ENCODE measurements around the gene NTF4. TPM values are rescaled to one million over a fixed set of nuclear protein-coding genes. Genes with fewer than 3 reads are reported as not detected.

Gene NTF4
- total RNA-seq, 1 experiment from 2014 or later, result 0.18 TPM

GRCh38 chr19:49070416-49070815 lies 5.8 kb upstream of the NTF4 start:
- no peak overlapping the region for H3K4me2 ChIP-seq (ENCODE audit: low read length)
- no peak overlapping the region for H3K4me3 ChIP-seq (ENCODE audit: low read length)
- no peaks in the 10 kb centered on the region for H4K20me1 ChIP-seq (ENCODE audit: low read length)
- H3K9me2 ChIP-seq (replicated peaks; ENCODE audit: low read length), result no peaks in the 10 kb centered on the region
- CTCF ChIA-PET, result interaction anchor here (0.6 kb wide), 1 partner anchor 77 kb away, joined by 4 read pairs; the partner anchor contains the start of gene RUVBL2
- H3K36me3 ChIP-seq (ENCODE audit: low read depth, low read length), result no peaks in the 10 kb centered on the region
- no peak for DNase-seq
- no TSS peak for BruUV-seq (replicated peaks)
- POLR2A ChIA-PET (ENCODE audit: unreplicated experiment), result no interaction called here
- no peaks in the 10 kb centered on the region for H3K79me2 ChIP-seq (ENCODE audit: low read length)
- no peak overlapping the region for H2AFZ ChIP-seq (ENCODE audit: low read length)
- no peak overlapping the region for H3K9ac ChIP-seq (ENCODE audit: low read length)
- TF ChIP-seq CTCF (conservative IDR thresholded peaks at IDR 0.05; ENCODE audit: low read depth, low read length), result no peak
- 0 out of 2 replicates have a peak, but pooled peaks cover 7% of the 10 kb centered on the region for H3K27me3 ChIP-seq (ENCODE audit: low read length)
- no peaks in the 10 kb centered on the region for H3F3A ChIP-seq (ENCODE audit: low read length, unreplicated experiment)
- intact Hi-C loops (cut with micrococcal nuclease), result loop anchor here (10.0 kb wide), 1 partner anchor 76 kb away; the partner anchor contains the start of genes GYS1 and RUVBL2
- no peak for ATAC-seq
- H3K9me3 ChIP-seq (ENCODE audit: low read length), result no peaks in the 10 kb centered on the region
- no peak overlapping the region for H3K27ac ChIP-seq (ENCODE audit: low read length)
- H3K4me1 ChIP-seq (ENCODE audit: insufficient read depth, low read length), result no peaks in the 10 kb centered on the region

DNA sequence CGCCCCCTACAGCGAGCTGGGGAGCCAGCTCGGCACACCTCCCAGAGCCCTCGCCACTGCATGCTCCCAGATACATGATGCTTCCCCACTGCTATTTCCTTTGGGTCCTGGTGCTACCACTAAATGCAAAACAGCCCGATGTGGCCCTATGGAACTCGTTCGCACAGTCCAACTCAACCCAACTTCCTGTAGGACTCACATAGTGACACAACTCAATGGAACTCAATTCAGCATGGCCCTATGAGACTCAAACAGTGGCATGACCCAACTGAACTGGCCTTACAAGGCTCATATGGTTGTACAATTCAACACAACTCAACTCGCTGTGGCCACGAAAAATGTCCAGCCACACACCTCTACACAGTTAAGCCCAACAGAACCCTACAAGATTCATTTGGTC lies 4.4 kb upstream of the NTF4 start:
- TF ChIP-seq CTCF (conservative IDR thresholded peaks at IDR 0.05; ENCODE audit: low read depth, low read length) (no peak), EZH2phosphoT487 (IDR thresholded peaks at IDR 0.05; ENCODE audit: borderline replicate concordance, low read length) (no peak), EZH2 (IDR thresholded peaks at IDR 0.05; ENCODE audit: low read length, unreplicated experiment) (no peak)
- no peaks in the 10 kb centered on the region for H3F3A ChIP-seq (ENCODE audit: low read length, unreplicated experiment)
- ChIA-PET POLR2A (ENCODE audit: unreplicated experiment) (no interaction called here), CTCF (no interaction called here)
- H2AFZ ChIP-seq (ENCODE audit: low read length), result no peak overlapping the region
- 0 out of 2 replicates have a peak, but pooled peaks cover 7% of the 10 kb centered on the region for H3K27me3 ChIP-seq (ENCODE audit: low read length)
- H3K4me2 ChIP-seq (ENCODE audit: low read length), result no peak overlapping the region
- DNase-seq, result no peak
- intact Hi-C loops (cut with micrococcal nuclease), result no loop called here
- ATAC-seq, result no peak
- H3K36me3 ChIP-seq (ENCODE audit: low read depth, low read length), result no peaks in the 10 kb centered on the region
- H3K9ac ChIP-seq (ENCODE audit: low read length), result no peak overlapping the region
- H3K9me2 ChIP-seq (replicated peaks; ENCODE audit: low read length), result no peaks in the 10 kb centered on the region
- no peak overlapping the region for H3K4me3 ChIP-seq (ENCODE audit: low read length)
- no peaks in the 10 kb centered on the region for H4K20me1 ChIP-seq (ENCODE audit: low read length)
- H3K9me3 ChIP-seq (ENCODE audit: low read length), result no peaks in the 10 kb centered on the region
- no peaks in the 10 kb centered on the region for H3K4me1 ChIP-seq (ENCODE audit: insufficient read depth, low read length)
- no peaks in the 10 kb centered on the region for H3K79me2 ChIP-seq (ENCODE audit: low read length)
- BruUV-seq (replicated peaks), result no TSS peak
- H3K27ac ChIP-seq (ENCODE audit: low read length), result no peak overlapping the region

- DNase-seq, result no peak
- intact Hi-C loops (cut with micrococcal nuclease), result no loop called here
- H2AFZ ChIP-seq (ENCODE audit: low read length), result no peak overlapping the region
- no peaks in the 10 kb centered on the region for H3K79me2 ChIP-seq (ENCODE audit: low read length)
- H3K9me3 ChIP-seq (ENCODE audit: low read length), result no peaks in the 10 kb centered on the region
- H3K9ac ChIP-seq (ENCODE audit: low read length), result no peak overlapping the region
- TF ChIP-seq EZH2 (IDR thresholded peaks at IDR 0.05; ENCODE audit: low read length, unreplicated experiment), result no peak
- no peak for TF ChIP-seq EZH2phosphoT487 (IDR thresholded peaks at IDR 0.05; ENCODE audit: borderline replicate concordance, low read length)
- TF ChIP-seq CTCF (conservative IDR thresholded peaks at IDR 0.05; ENCODE audit: low read depth, low read length), result no peak
- BruUV-seq (replicated peaks), result no TSS peak
- CTCF ChIA-PET, result no interaction called here
- no peak for ATAC-seq
- no peaks in the 10 kb centered on the region for H3F3A ChIP-seq (ENCODE audit: low read length, unreplicated experiment)
- no peak overlapping the region for H3K4me3 ChIP-seq (ENCODE audit: low read length)
- no peaks in the 10 kb centered on the region for H4K20me1 ChIP-seq (ENCODE audit: low read length)
- no peak overlapping the region for H3K27ac ChIP-seq (ENCODE audit: low read length)
- no peaks in the 10 kb centered on the region for H3K27me3 ChIP-seq (ENCODE audit: low read length)
- no peaks in the 10 kb centered on the region for H3K36me3 ChIP-seq (ENCODE audit: low read depth, low read length)
- no peaks in the 10 kb centered on the region for H3K4me1 ChIP-seq (ENCODE audit: insufficient read depth, low read length)
- H3K9me2 ChIP-seq (replicated peaks; ENCODE audit: low read length), result no peaks in the 10 kb centered on the region
- no peak overlapping the region for H3K4me2 ChIP-seq (ENCODE audit: low read length)
- POLR2A ChIA-PET (ENCODE audit: unreplicated experiment), result no interaction called here
Measured at GRCh38 chr19:49067554-49067953, 2.9 kb upstream of the NTF4 start.

Measured in PC-3 (cell line).